Neural cell (in vitro differentiated cells): ENCODE data around the gene TMC2.

ENCODE experiments used
- EP300 ChIP-seq: fragments of 450-650 bp; conservative IDR thresholded peaks from 2 replicates; pipeline ENCODE4 v1.6.1; 2014; ENCODE audit warnings: antibody characterized with exemption, mild to moderate bottlenecking, moderate library complexity; ENCODE audit not compliant: poor library complexity, severe bottlenecking
- EZH2 ChIP-seq: fragments of 200-600, 300-800 bp; shearing (Covaris generic), sonication (generic); IDR thresholded peaks from 2 replicates; pipeline ENCODE4 v1.6.1; 2014; ENCODE audit warnings: antibody characterized with exemption, low read length, borderline replicate concordance, mild to moderate bottlenecking; ENCODE audit not compliant: insufficient read depth, poor library complexity, severe bottlenecking
- MXI1 ChIP-seq: fragments of 450-650 bp; conservative IDR thresholded peaks from 2 replicates; pipeline ENCODE4 v1.6.1; 2014; ENCODE audit warnings: antibody characterized with exemption, mild to moderate bottlenecking; ENCODE audit not compliant: poor library complexity, severe bottlenecking
- POLR2AphosphoS5 ChIP-seq: IDR thresholded peaks from 2 replicates; pipeline ENCODE4 v1.6.1; 2012
- RAD21 ChIP-seq: fragments of 450-650 bp; conservative IDR thresholded peaks from 2 replicates; pipeline ENCODE4 v1.6.1; 2014; ENCODE audit warnings: antibody characterized with exemption, mild to moderate bottlenecking, moderate library complexity
- TAF1 ChIP-seq: IDR thresholded peaks from 2 replicates; pipeline ENCODE4 v1.6.1; 2012; ENCODE audit warnings: low read depth
- TF ChIP-seq, protein P1 (sequence below): fragments of 450-650 bp; IDR thresholded peaks from 2 replicates; pipeline ENCODE4 v1.5.1; 2014; ENCODE audit warnings: antibody characterized with exemption, mild to moderate bottlenecking, moderate library complexity; ENCODE audit not compliant: poor library complexity, severe bottlenecking
- TF ChIP-seq, protein P2 (sequence below): IDR thresholded peaks from 2 replicates; pipeline ENCODE4 v1.6.1; 2012; ENCODE audit warnings: borderline replicate concordance

DNA sequence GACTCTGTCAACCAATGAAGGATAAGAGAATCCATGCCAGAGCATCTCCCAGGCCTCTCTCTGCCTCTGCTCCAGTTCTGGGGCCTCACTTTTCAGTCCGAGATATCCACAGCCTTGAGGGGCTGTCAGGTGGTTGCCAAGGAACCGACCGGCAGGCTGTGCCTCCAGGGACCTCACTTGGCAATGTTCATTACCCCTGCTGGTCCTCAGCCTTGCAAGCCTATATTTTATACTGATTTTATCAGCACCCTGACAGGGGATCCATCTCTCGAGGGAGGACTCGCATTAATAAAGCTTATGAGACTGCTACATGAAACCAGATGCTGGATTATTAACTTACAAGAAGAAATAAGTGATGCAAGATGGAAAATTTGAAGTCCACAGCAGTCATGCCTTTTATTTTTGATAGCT lies 39.9 kb downstream of the TMC2 start:
- TF ChIP-seq, protein P1, sequence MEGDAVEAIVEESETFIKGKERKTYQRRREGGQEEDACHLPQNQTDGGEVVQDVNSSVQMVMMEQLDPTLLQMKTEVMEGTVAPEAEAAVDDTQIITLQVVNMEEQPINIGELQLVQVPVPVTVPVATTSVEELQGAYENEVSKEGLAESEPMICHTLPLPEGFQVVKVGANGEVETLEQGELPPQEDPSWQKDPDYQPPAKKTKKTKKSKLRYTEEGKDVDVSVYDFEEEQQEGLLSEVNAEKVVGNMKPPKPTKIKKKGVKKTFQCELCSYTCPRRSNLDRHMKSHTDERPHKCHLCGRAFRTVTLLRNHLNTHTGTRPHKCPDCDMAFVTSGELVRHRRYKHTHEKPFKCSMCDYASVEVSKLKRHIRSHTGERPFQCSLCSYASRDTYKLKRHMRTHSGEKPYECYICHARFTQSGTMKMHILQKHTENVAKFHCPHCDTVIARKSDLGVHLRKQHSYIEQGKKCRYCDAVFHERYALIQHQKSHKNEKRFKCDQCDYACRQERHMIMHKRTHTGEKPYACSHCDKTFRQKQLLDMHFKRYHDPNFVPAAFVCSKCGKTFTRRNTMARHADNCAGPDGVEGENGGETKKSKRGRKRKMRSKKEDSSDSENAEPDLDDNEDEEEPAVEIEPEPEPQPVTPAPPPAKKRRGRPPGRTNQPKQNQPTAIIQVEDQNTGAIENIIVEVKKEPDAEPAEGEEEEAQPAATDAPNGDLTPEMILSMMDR, result no peak
- TF ChIP-seq POLR2AphosphoS5 (no peak), RAD21 (no peak), EP300 (no peak), EZH2 (no peak), TAF1 (no peak), MXI1 (no peak)
- TF ChIP-seq, protein P2, sequence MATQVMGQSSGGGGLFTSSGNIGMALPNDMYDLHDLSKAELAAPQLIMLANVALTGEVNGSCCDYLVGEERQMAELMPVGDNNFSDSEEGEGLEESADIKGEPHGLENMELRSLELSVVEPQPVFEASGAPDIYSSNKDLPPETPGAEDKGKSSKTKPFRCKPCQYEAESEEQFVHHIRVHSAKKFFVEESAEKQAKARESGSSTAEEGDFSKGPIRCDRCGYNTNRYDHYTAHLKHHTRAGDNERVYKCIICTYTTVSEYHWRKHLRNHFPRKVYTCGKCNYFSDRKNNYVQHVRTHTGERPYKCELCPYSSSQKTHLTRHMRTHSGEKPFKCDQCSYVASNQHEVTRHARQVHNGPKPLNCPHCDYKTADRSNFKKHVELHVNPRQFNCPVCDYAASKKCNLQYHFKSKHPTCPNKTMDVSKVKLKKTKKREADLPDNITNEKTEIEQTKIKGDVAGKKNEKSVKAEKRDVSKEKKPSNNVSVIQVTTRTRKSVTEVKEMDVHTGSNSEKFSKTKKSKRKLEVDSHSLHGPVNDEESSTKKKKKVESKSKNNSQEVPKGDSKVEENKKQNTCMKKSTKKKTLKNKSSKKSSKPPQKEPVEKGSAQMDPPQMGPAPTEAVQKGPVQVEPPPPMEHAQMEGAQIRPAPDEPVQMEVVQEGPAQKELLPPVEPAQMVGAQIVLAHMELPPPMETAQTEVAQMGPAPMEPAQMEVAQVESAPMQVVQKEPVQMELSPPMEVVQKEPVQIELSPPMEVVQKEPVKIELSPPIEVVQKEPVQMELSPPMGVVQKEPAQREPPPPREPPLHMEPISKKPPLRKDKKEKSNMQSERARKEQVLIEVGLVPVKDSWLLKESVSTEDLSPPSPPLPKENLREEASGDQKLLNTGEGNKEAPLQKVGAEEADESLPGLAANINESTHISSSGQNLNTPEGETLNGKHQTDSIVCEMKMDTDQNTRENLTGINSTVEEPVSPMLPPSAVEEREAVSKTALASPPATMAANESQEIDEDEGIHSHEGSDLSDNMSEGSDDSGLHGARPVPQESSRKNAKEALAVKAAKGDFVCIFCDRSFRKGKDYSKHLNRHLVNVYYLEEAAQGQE, result no peak
